HUES64 (cell line): ENCODE results near the gene FLT3LG.

Experiments
- H3K27ac ChIP-seq: 2 replicates; pipeline ENCODE4 v1.7.0; 2013; ENCODE audit warnings: low read depth, low read length, inconsistent platforms
- H3K27me3 ChIP-seq: 2 replicates; pipeline ENCODE4 v1.6.1; 2013; ENCODE audit warnings: mild to moderate bottlenecking, low read length; ENCODE audit not compliant: insufficient read depth
- H3K36me3 ChIP-seq: 2 replicates; pipeline ENCODE4 v1.6.1; 2013; ENCODE audit warnings: mild to moderate bottlenecking, low read length; ENCODE audit not compliant: insufficient read depth
- H3K4me1 ChIP-seq: 2 replicates; pipeline ENCODE4 v1.6.1; 2013; ENCODE audit warnings: mild to moderate bottlenecking, low read length, moderate library complexity; ENCODE audit not compliant: insufficient read depth
- H3K4me3 ChIP-seq: 2 replicates; pipeline ENCODE4 v1.5.1; 2013; ENCODE audit warnings: mild to moderate bottlenecking, low read length, moderate library complexity
- H3K9ac ChIP-seq: 2 replicates; pipeline ENCODE4 v1.6.1; 2013; ENCODE audit warnings: mild to moderate bottlenecking, low read depth, low read length
- H3K9me3 ChIP-seq: 2 replicates; pipeline ENCODE4 v1.6.1; 2013; ENCODE audit warnings: low read depth, low read length; ENCODE audit not compliant: insufficient read depth
- WGBS: fragments of 150-250, 120-280 bp; methylation state at CpG from one replicate; pipeline ENCODE4 v1.1.7; 2013; ENCODE audit warnings: missing lambda C conversion rate; 5-methylcytosine and 5-hydroxymethylcytosine counted together

FLT3LG gene

GRCh38 chr19:49490287-49491029, 16.4 kb downstream of the FLT3LG start:
- Histone ChIP-seq H3K9ac (peak overlapping the region; percentile 100), H3K27ac (peak overlapping the region; percentile 96)

GRCh38 chr19:49491030-49491803, 17.2 kb downstream of the FLT3LG start:
- Histone ChIP-seq H3K4me1 (peaks cover 7% of the 10 kb centered on the region), H3K36me3 (peaks cover 51% of the 10 kb centered on the region), H3K27me3 (no peaks in the 10 kb centered on the region), H3K27ac (peak overlapping the region; percentile 96), H3K9me3 (no peaks in the 10 kb centered on the region), H3K4me3 (no peak overlapping the region), H3K9ac (peak overlapping the region; percentile 100)
- 94% methylated on average over 15 of the region's 17 CpGs for WGBS

More at GRCh38 chr19:49490287-49491029, 16.4 kb downstream of the FLT3LG start:
- Histone ChIP-seq H3K27me3 (no peaks in the 10 kb centered on the region), H3K9me3 (no peaks in the 10 kb centered on the region), H3K4me1 (peaks cover 7% of the 10 kb centered on the region), H3K36me3 (peaks cover 51% of the 10 kb centered on the region), H3K4me3 (peak overlapping the region; percentile 94; the same call in 1 of the 2 replicates)
- 95% methylated on average over 27 of the region's 27 CpGs for WGBS

- peaks cover 7% of the 10 kb centered on the region for H3K4me1 ChIP-seq
- no peaks in the 10 kb centered on the region for H3K27me3 ChIP-seq
- H3K4me3 ChIP-seq, result no peak overlapping the region
- peaks cover 53% of the 10 kb centered on the region for H3K36me3 ChIP-seq
- H3K9me3 ChIP-seq, result no peaks in the 10 kb centered on the region
- H3K9ac ChIP-seq, result no peak overlapping the region
- WGBS, result 94% methylated on average over 7 of the region's 7 CpGs
- peak overlapping the region; percentile 0; the same call in 1 of the 2 replicates for H3K27ac ChIP-seq
Observed at GRCh38 chr19:49491804-49492572, 18.0 kb downstream of the FLT3LG start.

DNA sequence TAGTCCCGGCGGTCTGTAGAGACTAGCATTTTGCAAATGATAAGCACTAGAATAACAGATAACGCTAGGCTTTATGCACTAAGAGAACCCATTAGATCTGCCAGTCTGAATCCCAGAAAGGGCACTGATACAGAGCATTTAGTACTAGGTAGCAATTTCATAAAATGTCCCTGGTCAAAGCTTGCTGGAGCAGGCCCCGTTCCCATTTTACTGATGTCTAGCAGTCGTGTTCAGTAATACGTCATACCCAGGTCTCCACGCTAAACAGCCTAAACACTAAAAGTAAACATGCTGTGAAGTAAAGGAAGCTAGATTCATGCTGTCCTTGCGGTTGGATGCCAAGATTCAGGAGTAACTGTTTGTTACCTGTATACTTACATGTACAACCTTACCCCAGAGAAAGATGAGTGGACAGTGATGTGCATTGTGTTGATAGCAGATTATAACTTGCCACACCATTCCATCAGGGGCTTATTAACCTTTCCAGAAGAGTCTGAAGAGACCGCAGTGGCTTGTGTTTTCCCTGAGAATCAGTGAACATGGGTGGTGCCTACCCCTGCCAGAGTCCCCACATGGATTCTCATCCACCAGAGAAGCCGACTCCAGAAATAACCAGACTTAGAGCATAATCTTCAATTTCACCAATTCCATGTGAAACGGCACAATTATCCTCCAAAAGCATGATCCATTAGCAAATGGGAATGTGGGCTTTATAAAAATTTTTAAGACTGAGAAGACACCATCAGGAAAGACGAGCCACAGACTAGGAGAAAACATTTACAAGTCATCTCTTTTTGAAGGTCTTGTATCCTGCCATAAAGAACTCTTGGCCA, 18.8 kb downstream of the FLT3LG start:
- peaks cover 61% of the 10 kb centered on the region for H3K36me3 ChIP-seq
- no peak overlapping the region for H3K4me3 ChIP-seq
- peak overlapping the region; percentile 0; the same call in 1 of the 2 replicates for H3K27ac ChIP-seq
- H3K27me3 ChIP-seq, result no peaks in the 10 kb centered on the region
- no peaks in the 10 kb centered on the region for H3K9me3 ChIP-seq
- no peak overlapping the region; the same call in 1 of the 2 replicates for H3K9ac ChIP-seq
- 85% methylated on average over 12 of the region's 12 CpGs for WGBS
- peaks cover 14% of the 10 kb centered on the region for H3K4me1 ChIP-seq

DNA sequence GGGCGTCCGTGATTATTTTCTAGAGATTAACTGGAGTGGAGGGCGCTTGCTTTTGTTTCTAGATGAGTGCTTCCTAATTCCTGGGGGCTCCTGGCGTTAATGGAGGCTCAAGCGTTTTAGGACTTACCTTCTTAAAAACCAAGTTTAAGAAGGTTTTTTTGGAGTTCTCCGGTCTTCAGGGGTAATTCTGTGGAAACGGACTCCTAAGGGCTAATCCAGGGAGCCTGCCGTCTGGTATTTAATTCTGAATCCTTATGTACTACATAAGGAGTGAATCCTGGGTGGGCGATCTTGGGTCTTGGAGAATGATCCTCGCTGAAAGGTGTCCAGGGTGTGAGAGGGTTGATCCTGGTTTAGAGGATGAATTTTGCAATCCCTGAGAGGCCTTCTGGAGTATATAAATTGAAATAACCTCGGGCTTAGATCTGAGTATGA, 22.6 kb downstream of the FLT3LG start:
- Histone ChIP-seq H3K27me3 (no peaks in the 10 kb centered on the region), H3K27ac (peak overlapping the region; percentile 94), H3K9ac (peak overlapping the region; percentile 100), H3K36me3 (peaks cover 48% of the 10 kb centered on the region), H3K9me3 (no peaks in the 10 kb centered on the region), H3K4me1 (peaks cover 20% of the 10 kb centered on the region), H3K4me3 (peak overlapping the region; percentile 98)
- WGBS, result 0% methylated on average over 11 of the region's 11 CpGs

DNA sequence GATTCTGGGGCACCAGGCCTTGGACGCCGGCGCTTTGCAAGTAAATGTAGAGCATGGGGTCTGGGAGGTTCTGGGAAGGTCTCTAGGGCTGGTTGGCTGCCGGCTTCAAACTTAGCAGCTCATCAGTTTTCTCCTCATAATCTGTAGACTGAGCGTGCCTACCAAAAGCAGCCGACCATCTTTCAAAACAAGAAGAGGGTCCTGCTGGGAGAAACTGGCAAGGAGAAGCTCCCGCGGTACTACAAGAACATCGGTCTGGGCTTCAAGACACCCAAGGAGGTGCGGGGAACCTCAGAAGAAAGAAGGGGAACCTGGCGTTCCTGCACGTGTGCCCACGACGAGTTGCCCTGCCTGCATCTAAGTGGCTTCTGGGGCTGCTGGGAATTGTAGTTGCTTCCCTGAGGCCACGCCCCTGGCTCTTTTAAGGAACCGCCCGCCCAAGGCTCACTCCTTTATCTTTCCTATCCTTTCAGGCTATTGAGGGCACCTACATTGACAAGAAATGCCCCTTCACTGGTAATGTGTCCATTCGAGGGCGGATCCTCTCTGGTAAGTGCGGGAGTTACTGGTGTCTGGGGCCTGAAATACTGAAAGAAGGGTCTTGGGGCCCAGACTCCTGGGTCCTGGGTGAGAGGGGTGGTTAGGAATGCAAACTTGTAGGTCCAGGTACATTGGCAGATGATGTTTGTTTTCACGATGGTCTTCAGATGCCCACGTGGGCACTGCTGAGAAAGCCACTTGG, 23.2 kb downstream of the FLT3LG start:
- H3K9ac ChIP-seq, result peak overlapping the region; percentile 100
- no peaks in the 10 kb centered on the region for H3K27me3 ChIP-seq
- peaks cover 20% of the 10 kb centered on the region for H3K4me1 ChIP-seq
- peaks cover 41% of the 10 kb centered on the region for H3K36me3 ChIP-seq
- H3K4me3 ChIP-seq, result peak overlapping the region; percentile 98
- peak overlapping the region; percentile 94 for H3K27ac ChIP-seq
- WGBS, result 43% methylated on average over 22 of the region's 22 CpGs
- no peaks in the 10 kb centered on the region for H3K9me3 ChIP-seq

DNA sequence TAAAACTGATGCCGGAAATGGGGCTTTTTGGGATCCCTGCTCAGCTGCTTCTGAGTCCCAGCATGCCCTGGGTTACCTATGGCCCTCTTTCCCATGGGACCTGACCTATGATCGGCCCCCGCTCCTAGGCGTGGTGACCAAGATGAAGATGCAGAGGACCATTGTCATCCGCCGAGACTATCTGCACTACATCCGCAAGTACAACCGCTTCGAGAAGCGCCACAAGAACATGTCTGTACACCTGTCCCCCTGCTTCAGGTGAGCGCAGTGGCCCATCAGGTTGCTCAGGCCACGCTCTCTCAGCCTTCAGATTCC, 23.7 kb downstream of the FLT3LG start:
- peak overlapping the region; percentile 100; the same call in 1 of the 2 replicates for H3K9ac ChIP-seq
- H3K9me3 ChIP-seq, result no peaks in the 10 kb centered on the region
- H3K27me3 ChIP-seq, result no peaks in the 10 kb centered on the region
- WGBS, result 97% methylated on average over 12 of the region's 12 CpGs
- peak overlapping the region; percentile 94 for H3K27ac ChIP-seq
- H3K4me1 ChIP-seq, result peaks cover 20% of the 10 kb centered on the region
- H3K4me3 ChIP-seq, result peak overlapping the region; percentile 98
- H3K36me3 ChIP-seq, result peaks cover 36% of the 10 kb centered on the region

DNA sequence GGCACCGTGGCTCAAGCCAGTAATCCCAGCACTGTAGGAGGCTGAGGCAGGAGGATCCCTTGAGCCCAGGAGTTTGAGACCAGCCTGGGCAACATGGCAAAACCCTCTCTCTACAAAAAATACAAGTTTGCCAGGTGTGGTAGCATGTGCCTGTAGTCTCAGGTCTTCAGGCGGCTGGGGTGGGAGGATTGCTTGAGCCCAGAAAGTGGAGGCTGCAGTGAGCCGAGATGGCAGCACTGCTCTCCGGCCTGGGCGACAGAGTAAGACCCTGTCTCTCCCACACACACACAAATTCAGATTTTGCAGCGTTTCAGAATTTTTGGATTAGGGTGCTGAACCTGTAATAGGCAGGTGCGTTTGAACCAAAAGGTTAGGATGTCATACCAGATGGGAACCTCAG, 24.5 kb downstream of the FLT3LG start:
- peaks cover 24% of the 10 kb centered on the region for H3K4me1 ChIP-seq
- no peaks in the 10 kb centered on the region for H3K9me3 ChIP-seq
- peaks cover 33% of the 10 kb centered on the region for H3K36me3 ChIP-seq
- H3K27me3 ChIP-seq, result no peaks in the 10 kb centered on the region
- peak overlapping the region; percentile 16; the same call in 1 of the 2 replicates for H3K4me3 ChIP-seq
- 95% methylated on average over 7 of the region's 7 CpGs for WGBS
- H3K27ac ChIP-seq, result peak overlapping the region; percentile 94
- peak overlapping the region; percentile 33 for H3K9ac ChIP-seq

DNA sequence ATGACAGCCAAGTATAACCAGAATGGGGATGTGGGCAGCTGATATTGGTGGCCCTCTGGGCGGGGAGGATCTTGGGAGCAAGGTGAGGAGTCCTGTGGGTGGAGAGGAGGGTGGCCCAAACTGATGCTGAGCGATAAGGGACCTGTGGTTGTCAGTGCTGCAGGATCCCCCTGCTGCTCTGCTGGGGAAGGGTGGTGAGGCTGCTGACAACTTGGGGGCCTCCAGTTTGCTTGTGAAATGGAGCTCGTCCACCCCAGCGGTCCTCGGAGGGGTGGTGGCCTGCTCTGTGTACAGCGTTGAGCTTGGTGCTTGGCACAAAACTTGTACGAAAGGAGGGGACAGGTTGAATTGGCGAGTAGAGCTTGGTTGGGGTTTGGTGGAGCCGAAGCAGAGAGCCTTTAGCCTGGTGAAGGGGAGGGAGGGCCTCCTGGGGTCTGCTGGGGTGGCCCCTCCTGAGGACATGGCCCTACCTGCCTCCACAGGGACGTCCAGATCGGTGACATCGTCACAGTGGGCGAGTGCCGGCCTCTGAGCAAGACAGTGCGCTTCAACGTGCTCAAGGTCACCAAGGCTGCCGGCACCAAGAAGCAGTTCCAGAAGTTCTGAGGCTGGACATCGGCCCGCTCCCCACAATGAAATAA, 25.1 kb downstream of the FLT3LG start:
- WGBS, result 95% methylated on average over 19 of the region's 19 CpGs
- peak overlapping the region; percentile 94 for H3K27ac ChIP-seq
- H3K36me3 ChIP-seq, result peaks cover 33% of the 10 kb centered on the region
- peak overlapping the region; percentile 16; the same call in 1 of the 2 replicates for H3K4me3 ChIP-seq
- H3K9ac ChIP-seq, result peak overlapping the region; percentile 33
- H3K27me3 ChIP-seq, result no peaks in the 10 kb centered on the region
- H3K4me1 ChIP-seq, result peaks cover 24% of the 10 kb centered on the region
- no peaks in the 10 kb centered on the region for H3K9me3 ChIP-seq
